PC-3 (cell line): ENCODE measurements around the gene ACSL4.

Source experiments
- CTCF ChIP-seq: fragments of 300-600 bp; sonication (generic); conservative IDR thresholded peaks from 2 replicates; pipeline ENCODE4 v1.5.1; 2017; ENCODE audit warnings: antibody characterized with exemption, low read depth, mild to moderate bottlenecking, low read length
- EZH2 ChIP-seq: fragments of 300-600 bp; sonication (generic); IDR thresholded peaks from one replicate; pipeline ENCODE4 v1.6.1; 2017; ENCODE audit warnings: antibody characterized with exemption, mild to moderate bottlenecking, low read length; ENCODE audit not compliant: unreplicated experiment

GRCh38 chrX:109707319-109707718 lies 25.7 kb downstream of the ACSL4 start:
- no peak for TF ChIP-seq EZH2
- TF ChIP-seq CTCF = no peak
